Measurements from ENCODE around the gene TUBGCP2.

Gene TUBGCP2

DNA sequence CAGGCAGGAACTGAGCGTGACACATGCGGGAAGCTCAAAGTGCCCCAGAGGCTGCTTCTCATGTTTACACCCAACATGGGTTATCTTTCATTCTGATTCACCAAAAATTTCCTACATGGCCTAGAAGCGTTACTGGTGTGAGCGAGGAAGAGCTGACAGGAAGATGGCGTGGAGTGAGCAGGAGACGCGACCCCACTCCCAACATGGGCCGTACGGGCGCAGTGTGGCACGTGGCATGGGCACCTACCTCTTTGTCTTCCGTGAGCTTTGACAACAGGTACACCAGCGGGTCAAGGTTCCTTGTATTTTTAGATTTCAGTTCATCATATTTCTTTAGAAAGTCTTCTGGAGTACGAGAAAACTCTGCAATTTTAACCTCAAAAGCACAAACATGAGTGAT is 8.9 kb downstream of the TUBGCP2 start:
- DNase-seq (ENCODE audit: low read depth): no peak

DNA sequence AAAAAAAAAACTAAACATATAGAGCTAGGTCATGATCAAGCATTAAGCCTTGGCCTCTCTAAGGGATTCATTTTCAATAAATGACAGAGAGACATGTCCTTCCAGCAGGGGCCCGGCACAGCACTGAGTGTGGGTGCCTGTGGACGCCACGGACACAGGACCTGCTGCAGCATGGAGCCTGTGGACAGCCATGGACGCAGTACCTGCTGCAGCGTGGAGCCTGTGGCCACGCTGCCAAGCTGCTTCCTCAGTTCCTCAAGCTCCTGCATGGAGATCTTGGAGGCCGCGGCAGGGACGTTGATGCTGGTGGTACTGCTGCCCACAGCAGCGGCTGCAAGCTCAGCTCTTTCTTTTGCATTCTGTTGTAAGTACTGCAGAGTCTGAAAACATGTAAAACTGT is 9.4 kb downstream of the TUBGCP2 start:
- no peak for DNase-seq (ENCODE audit: low read depth)

DNA sequence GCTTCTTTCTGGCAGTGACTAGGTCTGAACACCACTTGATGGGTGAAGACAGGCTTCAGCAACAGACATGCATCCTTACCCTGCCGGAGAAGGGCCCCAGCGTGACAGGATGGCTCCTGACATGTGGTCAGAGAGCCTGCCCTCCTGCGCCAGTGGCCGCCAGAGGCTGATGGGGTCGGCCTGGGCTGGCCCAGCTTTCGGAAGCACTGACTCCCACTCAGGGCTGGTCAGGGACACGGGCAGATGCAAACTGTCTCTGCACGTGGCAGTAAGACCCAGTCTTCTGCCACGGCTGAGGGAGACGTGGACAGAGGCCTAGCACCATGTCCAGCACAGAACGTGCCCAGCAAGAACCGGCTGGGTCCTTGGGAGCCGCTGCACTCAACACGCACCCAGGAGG is 10.2 kb downstream of the TUBGCP2 start:
- no peak for DNase-seq (ENCODE audit: low read depth)

DNA sequence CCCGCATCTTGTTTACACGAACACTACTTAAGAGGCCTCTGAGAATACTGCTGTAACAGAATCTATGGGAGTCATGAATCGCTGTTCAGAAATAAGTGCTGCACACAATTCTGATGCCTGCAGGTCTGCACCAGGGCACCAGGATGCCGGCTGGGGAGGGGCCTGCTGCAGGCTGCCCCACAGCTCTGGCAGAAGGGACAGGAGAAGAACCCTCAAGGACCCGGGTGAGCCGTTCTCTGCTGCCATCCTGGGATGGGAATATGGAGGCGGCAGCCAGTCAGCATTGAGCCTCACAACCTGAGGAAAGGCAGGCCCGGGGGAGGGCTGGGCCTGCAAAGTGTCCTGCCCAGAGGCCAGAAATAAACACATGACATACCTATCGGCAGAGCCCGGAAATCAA is 11.2 kb downstream of the TUBGCP2 start:
- no peak for DNase-seq (ENCODE audit: low read depth)

DNA sequence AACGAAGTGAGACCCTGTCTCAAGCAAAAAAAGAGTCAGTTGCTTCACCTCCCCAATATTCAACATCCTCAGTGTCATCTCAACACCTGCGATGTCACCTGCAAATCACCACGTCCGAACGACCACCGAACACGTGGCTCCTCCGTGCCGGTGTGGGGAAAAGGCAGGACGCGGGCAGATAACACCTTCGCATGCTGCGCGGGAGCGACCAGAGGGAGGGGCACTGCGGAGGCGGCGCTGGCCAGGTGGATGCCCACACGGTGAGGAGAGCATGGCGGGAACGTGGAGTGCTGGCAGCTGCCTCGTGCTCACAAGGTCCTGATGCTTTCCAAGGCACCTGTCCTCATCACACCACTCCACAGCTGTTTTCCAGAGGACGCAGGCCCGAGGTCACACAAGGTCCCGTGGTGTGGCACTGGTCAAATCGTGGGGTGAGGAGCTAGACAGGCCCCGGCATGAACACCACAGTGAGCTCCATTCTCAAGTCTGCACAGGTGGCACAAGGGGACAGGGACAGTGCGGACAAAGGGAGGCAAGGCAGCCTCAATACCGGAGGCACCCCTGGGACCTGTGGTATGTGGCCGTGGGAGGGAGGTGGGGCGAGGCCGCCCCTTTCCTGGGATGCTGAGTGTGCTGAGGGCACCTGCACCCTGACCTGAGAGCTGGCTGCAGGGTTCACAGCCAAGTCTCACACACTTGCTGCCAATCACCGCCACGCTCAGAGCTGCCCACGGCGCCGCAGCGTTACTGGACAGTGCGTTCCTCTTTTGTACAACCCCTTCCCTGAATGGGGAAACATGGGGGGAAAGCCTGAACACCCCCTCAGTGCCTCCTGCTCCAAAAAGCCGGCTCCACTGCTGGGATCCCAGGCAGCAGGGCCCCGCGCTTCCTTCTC is 13.0 kb downstream of the TUBGCP2 start:
- DNase-seq (ENCODE audit: low read depth): no peak

DNA sequence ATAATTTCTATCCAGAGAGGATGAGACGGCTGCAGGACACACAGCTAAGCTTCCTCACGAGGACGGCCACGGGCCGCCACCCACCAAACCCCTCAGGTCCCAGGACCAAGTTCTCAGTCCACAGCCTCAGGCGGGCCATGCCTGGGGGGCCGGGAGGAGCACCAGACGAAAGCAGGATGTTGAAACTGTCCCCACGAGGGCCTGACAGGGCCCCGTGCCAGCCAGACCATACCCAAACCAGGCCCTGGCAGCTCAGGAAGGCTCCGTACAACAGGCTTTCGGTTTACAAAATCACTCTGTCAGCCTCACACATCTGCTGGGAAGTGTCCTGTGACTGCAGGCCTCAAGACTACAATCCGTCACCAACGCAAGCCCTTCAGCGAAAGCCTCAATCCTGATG is 14.5 kb downstream of the TUBGCP2 start:
- DNase-seq (ENCODE audit: low read depth): no peak

DNA sequence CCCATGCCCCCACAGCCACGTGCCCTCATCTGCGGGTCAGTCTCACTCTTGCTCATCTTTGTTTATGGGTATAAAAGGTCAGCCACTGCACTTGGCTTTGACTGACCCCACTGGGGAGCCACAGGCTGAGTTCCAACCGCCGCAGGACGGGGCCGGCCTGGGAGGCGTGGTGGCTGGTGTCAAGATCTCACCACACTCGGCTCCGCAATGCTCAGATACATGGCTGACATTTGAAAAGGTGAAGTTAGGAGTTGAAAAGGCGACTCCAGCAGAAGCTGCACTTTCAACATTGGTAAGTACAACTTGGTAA is 14.9 kb downstream of the TUBGCP2 start:
- no peak for DNase-seq (ENCODE audit: low read depth)

DNA sequence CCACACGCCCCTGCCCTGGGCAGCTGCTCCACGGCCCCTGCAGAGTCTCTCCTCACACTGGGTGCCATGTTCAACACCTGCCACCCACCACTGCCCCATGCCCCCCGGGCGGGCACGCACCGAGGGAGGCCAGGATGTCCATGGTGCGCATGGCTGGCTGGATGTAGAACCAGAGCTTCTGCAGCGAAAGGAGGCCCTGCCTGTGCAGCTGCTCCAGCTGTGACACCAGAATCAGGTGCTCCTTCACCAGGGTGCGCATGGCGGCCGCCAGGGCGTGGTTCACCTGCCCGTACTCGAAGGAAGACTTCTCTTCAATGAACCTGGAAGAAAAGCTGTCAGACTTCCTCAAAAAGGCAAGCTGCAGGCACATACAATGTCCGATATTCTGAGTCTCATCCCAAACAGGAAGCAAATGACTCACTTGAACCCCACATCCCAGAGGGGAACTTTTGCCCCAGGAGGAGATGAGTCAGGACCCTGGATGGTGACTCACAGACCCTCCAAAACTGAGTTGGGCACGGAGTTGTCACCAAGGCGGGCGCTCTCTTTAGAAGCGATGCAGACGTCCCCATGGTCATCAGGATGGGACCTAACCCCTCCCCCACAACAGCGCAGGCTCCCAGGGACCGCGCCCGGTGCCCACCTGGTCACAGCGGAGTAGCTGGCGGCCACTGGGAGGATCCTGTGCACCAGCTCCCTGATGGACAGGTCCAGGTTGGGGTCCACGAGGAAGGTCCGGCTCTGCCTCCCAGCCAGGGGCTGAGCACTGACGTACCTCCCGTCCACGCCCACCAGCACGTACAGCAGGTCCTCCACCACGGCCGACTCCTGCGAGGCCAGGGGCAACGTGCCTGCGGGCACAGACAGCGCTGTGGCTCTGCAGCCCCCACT is 15.5 kb downstream of the TUBGCP2 start:
- DNase-seq (ENCODE audit: low read depth): no peak

DNA sequence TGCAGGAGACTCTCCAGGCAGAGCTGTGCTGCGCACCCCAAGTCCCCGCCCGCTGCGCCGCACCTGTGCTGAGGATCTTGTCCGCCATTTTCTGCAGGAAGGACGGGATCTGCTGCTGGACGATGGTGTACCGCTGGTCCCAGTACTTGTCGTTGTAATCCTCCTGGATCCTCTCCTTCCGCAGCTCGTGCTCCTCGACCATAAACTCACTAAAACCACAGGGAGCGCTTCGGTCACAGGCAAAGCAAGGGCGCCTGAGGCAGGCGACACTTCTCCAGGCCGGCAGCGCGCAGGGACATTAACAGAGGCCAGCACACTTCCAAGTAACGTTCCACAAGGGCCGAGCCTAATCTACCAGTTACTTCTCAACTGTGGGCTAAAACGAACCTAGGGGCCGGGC is 18.9 kb downstream of the TUBGCP2 start:
- DNase-seq (ENCODE audit: low read depth): no peak

DNA sequence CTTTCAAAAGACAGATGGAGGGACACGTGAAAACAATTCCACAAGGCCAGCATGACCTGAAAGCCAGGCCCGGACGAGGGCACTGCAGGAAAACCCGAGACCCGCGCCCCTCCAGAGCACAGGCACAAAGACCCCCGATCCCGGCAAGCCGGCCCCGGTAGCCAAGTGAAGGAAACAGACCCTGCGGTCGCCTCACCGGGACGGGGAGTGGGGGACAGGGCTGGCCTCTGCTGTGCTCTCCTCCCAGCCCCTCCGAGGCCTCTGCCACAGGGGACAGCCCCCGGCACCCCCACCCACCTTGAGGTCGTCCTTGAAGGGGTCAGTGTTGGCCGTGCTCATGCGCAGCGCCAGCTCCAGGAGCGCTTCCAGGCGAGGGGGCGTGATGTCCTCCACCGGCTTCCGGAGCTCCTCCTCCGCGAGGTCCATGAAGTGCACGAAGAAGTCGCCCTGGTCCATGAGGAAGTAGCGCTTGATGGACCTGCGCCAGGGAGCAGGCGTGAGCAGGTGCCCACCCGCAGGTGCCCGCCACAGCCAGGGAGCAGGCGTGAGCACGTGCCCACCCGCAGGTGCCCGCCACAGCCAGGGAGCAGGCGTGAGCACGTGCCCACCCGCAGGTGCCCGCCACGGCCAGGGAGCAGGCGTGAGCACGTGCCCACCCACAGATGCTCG is 20.7 kb downstream of the TUBGCP2 start:
- DNase-seq (ENCODE audit: low read depth): no peak

DNA sequence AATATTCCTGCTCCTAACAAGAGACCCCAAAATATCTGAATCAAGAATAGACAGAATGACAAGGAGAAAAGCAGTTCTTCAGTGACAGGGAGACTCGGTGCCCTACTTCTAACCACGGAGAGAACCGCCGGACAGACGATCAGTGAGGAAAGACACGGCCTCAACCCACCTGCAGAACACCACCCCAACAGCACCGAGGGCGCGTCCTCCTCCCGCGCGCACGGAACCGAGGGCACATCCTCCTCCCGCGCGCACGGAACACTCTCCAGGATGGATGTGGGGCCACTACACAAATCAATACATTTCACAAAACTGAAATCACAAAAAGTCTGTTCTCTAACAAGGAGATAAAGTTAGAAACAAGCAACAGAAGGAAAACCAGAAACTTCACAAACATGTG is 22.3 kb downstream of the TUBGCP2 start:
- no peak for DNase-seq (ENCODE audit: low read depth)

DNA sequence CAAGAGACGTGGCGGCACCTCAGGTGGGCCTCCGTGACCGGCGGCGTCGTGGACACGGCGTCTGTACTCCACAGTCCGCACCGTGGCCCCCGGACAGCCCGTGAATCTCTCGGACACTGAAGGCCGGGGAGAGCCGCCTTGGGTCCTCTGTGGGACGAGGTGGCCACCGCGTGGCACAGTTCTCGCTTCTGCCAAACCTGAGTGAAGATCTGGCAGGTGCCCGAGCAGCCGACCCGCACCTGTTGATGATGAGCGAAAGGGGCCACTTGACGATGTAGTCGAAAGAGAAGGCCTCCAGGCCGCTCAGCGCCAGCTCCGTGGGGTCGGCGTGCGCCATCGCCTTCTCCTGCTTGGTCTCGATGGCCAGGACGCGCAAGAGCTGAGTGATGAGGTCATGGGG is 23.5 kb downstream of the TUBGCP2 start:
- DNase-seq (ENCODE audit: low read depth): no peak

DNA sequence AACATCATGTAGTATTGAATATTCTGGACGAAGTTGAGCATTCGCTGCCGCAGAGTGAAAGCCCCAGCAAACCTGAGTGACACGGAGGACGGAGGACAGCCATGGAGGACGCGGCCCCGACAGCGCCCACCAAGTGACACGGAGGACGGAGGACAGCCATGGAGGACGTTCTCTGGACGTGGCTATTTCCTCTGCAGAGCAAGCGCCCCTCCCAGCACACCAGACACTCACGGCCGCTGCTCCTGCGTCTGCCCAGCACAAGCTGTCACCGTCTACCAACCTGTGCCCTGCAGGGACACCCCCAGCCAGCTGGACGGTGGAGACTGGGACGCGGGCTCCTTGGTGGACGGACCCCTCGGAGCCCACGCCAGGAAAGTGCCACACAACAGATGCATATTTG is 24.7 kb downstream of the TUBGCP2 start:
- DNase-seq (ENCODE audit: low read depth): no peak

DNA sequence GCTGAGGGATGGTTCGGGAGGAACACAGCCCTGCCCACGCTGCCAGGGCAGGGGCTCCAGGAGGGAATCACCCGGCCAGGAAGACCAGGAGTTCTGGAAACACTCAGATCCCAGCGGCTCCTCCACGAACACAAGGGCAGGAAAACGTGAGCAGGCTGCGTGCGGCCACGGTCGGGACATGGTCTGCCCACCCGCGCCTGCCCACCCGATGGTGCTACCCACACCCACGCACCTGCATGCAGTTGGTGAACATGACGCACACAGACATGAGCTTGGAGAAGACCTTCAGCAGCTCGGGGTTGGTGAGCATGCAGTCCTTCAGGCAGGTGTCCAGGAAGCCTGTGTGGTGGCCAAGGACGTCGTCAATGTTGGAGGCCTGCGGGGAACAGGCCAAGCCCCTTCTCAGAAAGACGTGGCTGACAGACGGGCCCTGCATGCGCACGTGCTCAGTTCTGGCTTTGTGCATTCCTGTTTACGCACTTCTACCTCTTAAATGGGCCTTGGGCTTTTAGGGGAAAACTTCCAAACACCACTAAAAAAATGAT is 25.8 kb downstream of the TUBGCP2 start:
- no peak for DNase-seq (ENCODE audit: low read depth)

DNA sequence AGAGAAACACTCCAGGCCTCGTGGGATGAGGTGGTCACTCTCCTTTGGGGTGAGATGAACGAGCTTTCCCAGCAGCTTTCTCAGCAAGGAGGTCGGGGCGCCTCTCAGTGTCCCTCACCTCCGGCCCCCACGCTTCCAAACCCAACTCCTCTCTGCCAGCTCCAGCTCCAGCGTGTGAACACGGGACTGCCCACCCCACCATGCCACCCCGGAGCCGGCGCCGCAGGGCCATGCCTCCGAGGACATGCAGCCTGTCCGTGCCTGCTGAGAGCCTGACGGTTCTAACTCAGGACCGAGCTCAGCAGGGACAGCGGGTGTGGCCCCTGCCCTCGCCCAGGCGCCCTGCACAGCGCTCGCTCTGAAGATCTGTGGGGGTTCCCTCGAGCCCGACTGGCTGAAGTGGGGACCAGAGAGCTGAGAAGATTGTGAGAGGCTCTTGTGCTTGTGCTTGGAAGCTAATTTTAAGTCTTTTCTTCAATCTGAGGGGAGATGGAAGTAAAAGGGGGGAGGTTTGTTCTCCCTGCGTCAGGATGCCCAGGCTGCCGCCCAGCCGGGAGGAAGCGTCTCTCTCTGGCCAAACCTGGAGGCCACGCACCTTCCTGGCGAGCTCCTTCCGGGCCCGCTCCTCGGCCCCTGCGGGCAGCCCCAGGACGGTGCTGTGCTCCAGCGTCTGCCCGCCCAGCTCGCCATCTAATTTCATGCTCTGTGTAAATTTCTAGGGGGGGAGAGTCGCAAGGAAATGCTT is 26.9 kb downstream of the TUBGCP2 start:
- no peak for DNase-seq (ENCODE audit: low read depth)

DNA sequence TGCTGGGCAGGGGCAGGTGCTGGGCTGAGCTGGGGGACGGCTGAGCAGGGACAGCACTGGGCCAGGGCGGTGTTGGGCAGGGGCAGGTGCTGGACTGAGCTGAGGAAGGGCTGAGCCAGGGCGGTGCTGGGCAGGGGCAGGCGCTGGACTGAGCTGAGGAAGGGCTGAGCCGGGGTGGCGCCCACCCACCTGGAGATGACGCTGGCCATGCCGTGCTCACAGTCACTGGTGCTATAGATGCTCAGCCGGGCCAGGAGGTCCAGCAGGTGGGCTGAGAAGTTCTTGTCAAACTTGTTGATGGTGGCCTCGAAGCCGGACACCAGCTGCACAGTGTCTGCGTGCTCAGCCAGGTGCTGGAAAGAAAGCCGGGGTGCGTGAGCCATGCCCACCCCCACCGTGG is 27.6 kb downstream of the TUBGCP2 start:
- no peak for DNase-seq (ENCODE audit: low read depth)

DNA sequence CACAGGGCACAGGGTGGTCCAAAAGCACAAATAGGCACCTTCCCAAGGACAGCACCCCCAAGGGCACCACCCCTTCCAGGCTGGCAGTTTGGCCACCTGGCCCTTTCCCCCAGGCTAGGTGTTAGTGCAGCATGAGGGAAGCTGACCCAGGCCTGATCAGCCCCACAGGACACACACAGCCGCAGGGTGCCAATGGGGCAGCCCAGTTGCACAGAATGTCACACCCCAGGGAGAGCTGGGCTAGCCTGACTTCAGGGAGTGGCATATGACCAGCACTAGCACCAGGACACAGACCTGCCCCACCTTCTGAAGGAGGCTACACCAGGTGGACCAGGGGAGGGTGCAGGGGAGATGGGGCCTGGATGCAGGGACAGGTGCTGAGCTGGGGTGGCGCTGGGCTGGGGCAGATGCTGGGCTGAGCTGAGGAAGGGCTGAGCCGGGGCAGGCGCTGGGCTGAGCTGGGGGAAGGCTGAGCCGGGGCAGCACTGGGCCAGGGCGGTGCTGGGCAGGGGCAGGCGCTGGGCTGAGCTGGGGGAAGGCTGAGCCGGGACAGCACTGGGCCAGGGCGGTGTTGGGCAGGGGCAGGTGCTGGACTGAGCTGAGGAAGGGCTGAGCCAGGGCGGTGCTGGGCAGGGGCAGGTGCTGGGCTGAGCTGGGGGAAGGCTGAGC is 28.1 kb downstream of the TUBGCP2 start:
- no peak for DNase-seq (ENCODE audit: low read depth)

DNA sequence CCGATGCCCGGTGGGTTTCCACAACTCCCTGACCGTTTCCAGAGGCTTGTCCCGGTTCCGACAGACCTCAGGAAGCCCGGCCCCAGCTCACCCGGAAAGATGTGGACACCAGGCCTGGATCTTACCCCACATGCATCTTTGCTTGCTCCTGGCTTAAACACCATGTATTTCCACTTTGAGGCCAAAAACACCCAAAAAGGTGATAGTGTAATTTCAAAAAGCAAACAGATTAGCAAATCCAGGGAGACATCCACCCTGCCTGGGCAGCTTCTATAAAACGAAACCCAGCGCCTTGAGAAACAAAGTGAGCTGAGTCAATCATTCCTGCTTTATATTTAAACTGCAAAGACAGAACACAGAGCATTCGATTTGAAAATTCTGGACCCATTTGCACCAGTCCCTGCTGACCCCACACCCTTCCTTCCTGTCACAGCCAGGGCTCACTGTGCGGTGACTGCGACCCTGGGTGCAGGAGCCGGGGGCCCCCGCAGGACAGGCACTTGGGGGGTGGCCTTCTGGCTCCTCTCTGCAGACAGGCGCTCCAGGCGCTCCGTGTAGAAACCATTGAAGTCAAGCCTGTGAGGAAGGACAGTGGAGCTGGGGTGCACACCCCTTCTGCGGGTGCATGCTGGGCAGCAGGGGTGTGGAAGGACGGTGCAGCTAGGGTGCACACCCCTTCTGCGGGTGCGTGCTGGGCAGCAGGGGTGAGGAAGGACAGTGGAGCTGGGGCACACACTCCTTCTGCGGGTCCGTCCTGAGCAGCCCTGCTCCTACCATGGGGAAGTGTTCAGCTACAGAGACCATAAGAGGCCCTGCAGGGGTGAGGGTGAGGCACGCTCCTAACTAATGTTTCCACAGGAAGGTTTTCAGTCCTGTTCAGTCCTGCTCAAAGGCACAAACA is 29.1 kb downstream of the TUBGCP2 start:
- no peak for DNase-seq (ENCODE audit: low read depth)

DNA sequence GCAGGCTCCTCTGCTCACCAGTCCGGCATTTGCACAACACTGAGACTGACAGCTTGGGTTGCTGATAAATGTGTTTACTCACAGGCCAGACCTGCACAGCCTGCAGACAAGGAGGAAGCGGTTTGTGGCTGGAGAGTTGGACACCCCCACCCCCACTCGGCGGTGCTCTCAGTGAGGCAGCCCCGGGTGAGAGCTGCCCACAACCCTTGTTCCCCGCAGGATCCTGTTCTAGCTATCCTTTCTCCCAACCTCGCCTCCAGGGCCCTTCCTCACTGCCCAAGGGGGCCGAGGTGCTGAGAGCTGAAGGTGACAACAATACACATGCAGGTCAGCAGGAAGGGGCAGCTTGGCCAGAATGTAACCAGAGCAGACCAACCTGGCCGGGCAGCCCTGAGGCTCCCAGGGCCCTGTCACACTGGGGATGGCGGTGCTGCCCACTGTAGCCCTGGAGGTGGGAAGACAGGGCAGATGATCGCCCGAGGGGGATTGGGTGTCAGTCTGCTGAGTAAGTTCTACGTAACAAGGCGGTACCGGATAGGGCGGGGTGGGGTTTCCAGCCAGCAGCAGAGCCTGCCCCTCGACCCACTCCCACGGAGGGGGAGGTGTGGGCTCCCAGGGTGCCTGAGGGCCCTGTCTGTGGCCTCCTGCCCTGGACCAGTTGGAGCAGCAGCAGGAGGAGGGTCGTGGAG is 30.0 kb downstream of the TUBGCP2 start:
- DNase-seq (ENCODE audit: low read depth): no peak
